Motor neuron (in vitro differentiated cells): ENCODE results near the gene APBA3. TPM values are rescaled to one million over a fixed set of nuclear protein-coding genes. Genes with fewer than 3 reads are reported as not detected.

ENCODE experiments used
- ATAC-seq, 8 experiments: fragments of 200-7000 bp; cut with Tn5 transposase; replicated peaks in 6 of 8; 2 replicates each; pipeline ENCODE4 v1.8.0; 2021; ENCODE audit warnings: mild to moderate bottlenecking in 8 of 8, moderate library complexity in 8 of 8
- H3K27ac ChIP-seq, 2 donors: fragments of 250-450 bp; sonication (Bioruptor Pico); 2 replicates each; pipeline ENCODE4 v1.9.0; 2021; ENCODE audit warnings: antibody characterized with exemption in 2 of 2, mild to moderate bottlenecking in 2 of 2, moderate library complexity in 1 of 2
- H3K4me1 ChIP-seq, 2 donors: fragments of 250-450 bp; sonication (Bioruptor Pico); replicated peaks in 1 of 2; 2 replicates each; pipeline ENCODE4 v1.6.1; 2021; ENCODE audit warnings: antibody characterized with exemption in 2 of 2, mild to moderate bottlenecking in 2 of 2, moderate library complexity in 1 of 2
- H3K4me3 ChIP-seq, 5 donors: fragments of 250-450 bp; sonication (Bioruptor Pico); 2 replicates each; pipeline ENCODE4 v1.9.0; 2021; ENCODE audit warnings: antibody characterized with exemption in 5 of 5, mild to moderate bottlenecking in 5 of 5, moderate library complexity in 4 of 5
- WGBS, 10 experiments: fragments of 450-650 bp; shearing (Covaris generic); methylation state at CpG; one replicate each; pipeline ENCODE4 v1.0.0; 2022; 5-methylcytosine and 5-hydroxymethylcytosine counted together
- in situ Hi-C, 9 experiments: fragments of 400-800 bp; cut with MboI; loops; one replicate each; pipeline ENCODE4 v1.15.0; 2021; ENCODE audit warnings: low sequenced_read_pairs in 9 of 9, low pct_unique_long_range_greater_than_20kb in 2 of 9; ENCODE audit not compliant: unreplicated experiment in 9 of 9
- total RNA-seq, 8 experiments: library from RNA; unstranded; fragments of 300-600 nt; gene quantifications; 2 replicates each; pipeline versions ENCODE4 v1.2.3 to v1.2.4, GENCODE V29; 2022

The APBA3 gene
- total RNA-seq, 8 experiments from 2014 or later, result 12.3 to 26.3 (median 16.8) TPM

- Histone ChIP-seq H3K4me1 (no peaks in the 10 kb centered on the region), H3K4me3 (peak overlapping the region in 1 of 5 donors; percentile 51), H3K27ac (no peak overlapping the region)
- WGBS, 10 experiments, result 33 to 100% methylated on average over 1 of the region's 25 CpGs; no CpG with 5 or more reads in 8 of the 10 experiments
- ATAC-seq, result peak in 5 of 8 experiments; percentile 2 to 48 (median 8)
- in situ Hi-C loops, result no loop called here
Observed at GRCh38 chr19:3784607-3785450, 23.3 kb upstream of the APBA3 start.

- H3K4me1 ChIP-seq, result no peaks in the 10 kb centered on the region
- H3K27ac ChIP-seq, result peak overlapping the region in 1 of 2 donors; percentile 26
- H3K4me3 ChIP-seq, result peak overlapping the region in 1 of 5 donors; percentile 51
- peak in 4 of 8 experiments; percentile 21 to 62 (median 50) for ATAC-seq
- in situ Hi-C loops, result no loop called here
- 25 to 74% methylated on average over 4 to 7 of the region's 49 CpGs; no CpG with 5 or more reads in 8 of the 10 experiments for WGBS, 10 experiments
Observed at GRCh38 chr19:3783660-3784584, 22.4 kb upstream of the APBA3 start.

- Histone ChIP-seq H3K27ac (no peak overlapping the region), H3K4me1 (no peaks in the 10 kb centered on the region), H3K4me3 (no peak overlapping the region)
- no peak for ATAC-seq
- 77% methylated on average over 11 of the region's 13 CpGs; no CpG with 5 or more reads in 9 of the 10 experiments for WGBS, 10 experiments
- in situ Hi-C loops, result no loop called here
Observed at GRCh38 chr19:3782903-3783302, 21.4 kb upstream of the APBA3 start.

- H3K4me1 ChIP-seq, result no peaks in the 10 kb centered on the region
- no peak overlapping the region for H3K4me3 ChIP-seq
- ATAC-seq, result no peak
- WGBS, 10 experiments, result 67 to 86% methylated on average over 1 of the region's 1 CpG; no CpG with 5 or more reads in 8 of the 10 experiments
- H3K27ac ChIP-seq, result no peak overlapping the region
- in situ Hi-C loops, result no loop called here
Observed at GRCh38 chr19:3782330-3782729, 20.8 kb upstream of the APBA3 start.

- H3K4me1 ChIP-seq, result no peaks in the 10 kb centered on the region
- WGBS, 10 experiments, result 100% methylated on average over 2 of the region's 2 CpGs; no CpG with 5 or more reads in 9 of the 10 experiments
- in situ Hi-C loops, result no loop called here
- no peak overlapping the region for H3K4me3 ChIP-seq
- ATAC-seq, result no peak
- H3K27ac ChIP-seq, result no peak overlapping the region
Observed at GRCh38 chr19:3781603-3782002, 20.1 kb upstream of the APBA3 start.

- in situ Hi-C loops, result no loop called here
- ATAC-seq, result peak in 2 of 8 experiments; percentile 43 to 53
- Histone ChIP-seq H3K4me1 (no peaks in the 10 kb centered on the region), H3K4me3 (no peak overlapping the region), H3K27ac (no peak overlapping the region)
- 20 to 100% (median 82%) methylated on average over 1 to 8 of the region's 9 CpGs for WGBS, 10 experiments
Observed at GRCh38 chr19:3780786-3781304, 19.4 kb upstream of the APBA3 start.

- 90% methylated on average over 3 of the region's 44 CpGs; no CpG with 5 or more reads in 9 of the 10 experiments for WGBS, 10 experiments
- Histone ChIP-seq H3K4me1 (no peaks in the 10 kb centered on the region), H3K27ac (no peak overlapping the region), H3K4me3 (no peak overlapping the region)
- ATAC-seq, result no peak
- in situ Hi-C loops, result no loop called here
Observed at GRCh38 chr19:3778899-3779723, 17.6 kb upstream of the APBA3 start.

- in situ Hi-C loops, result no loop called here
- no peak overlapping the region for H3K4me3 ChIP-seq
- no peak overlapping the region for H3K27ac ChIP-seq
- no peak for ATAC-seq
- no peaks in the 10 kb centered on the region for H3K4me1 ChIP-seq
- 44 to 90% (median 80%) methylated on average over 1 to 7 of the region's 37 CpGs; no CpG with 5 or more reads in 5 of the 10 experiments for WGBS, 10 experiments
Observed at GRCh38 chr19:3778104-3778867, 16.8 kb upstream of the APBA3 start.

GRCh38 chr19:3776479-3777040 lies 15.1 kb upstream of the APBA3 start:
- no peak for ATAC-seq
- H3K4me3 ChIP-seq, result no peak overlapping the region
- 60% methylated on average over 1 of the region's 1 CpG; no CpG with 5 or more reads in 9 of the 10 experiments for WGBS, 10 experiments
- in situ Hi-C loops, result no loop called here
- H3K27ac ChIP-seq, result no peak overlapping the region
- peaks cover 0 to 10% of the 10 kb centered on the region in 2 donors for H3K4me1 ChIP-seq

GRCh38 chr19:3775831-3776230 lies 14.3 kb upstream of the APBA3 start:
- H3K4me3 ChIP-seq, result no peak overlapping the region
- H3K27ac ChIP-seq, result no peak overlapping the region
- in situ Hi-C loops, result no loop called here
- 89 to 100% methylated on average over 2 to 4 of the region's 5 CpGs; no CpG with 5 or more reads in 8 of the 10 experiments for WGBS, 10 experiments
- peaks cover 0 to 11% of the 10 kb centered on the region in 2 donors for H3K4me1 ChIP-seq
- ATAC-seq, result no peak

GRCh38 chr19:3775374-3775711 lies 13.9 kb upstream of the APBA3 start:
- ATAC-seq, result no peak
- H3K4me1 ChIP-seq, result peaks cover 0 to 11% of the 10 kb centered on the region in 2 donors
- WGBS, 10 experiments, result no CpG with 5 or more reads among the region's 2 CpGs
- in situ Hi-C loops, result no loop called here
- no peak overlapping the region for H3K27ac ChIP-seq
- no peak overlapping the region for H3K4me3 ChIP-seq
